Measurements from ENCODE around the gene PIP4K2C.

PIP4K2C gene

GRCh38 chr12:57579011-57579410 lies 12.0 kb upstream of the PIP4K2C start:
- H3K9ac ChIP-seq (ENCODE audit: low read length): no peak overlapping the region
- no peaks in the 10 kb centered on the region for H4K20me1 ChIP-seq (ENCODE audit: low read depth, low read length)
- H3K27me3 ChIP-seq (ENCODE audit: low read length): no peaks in the 10 kb centered on the region
- no peaks in the 10 kb centered on the region for H3K9me2 ChIP-seq (replicated peaks; ENCODE audit: insufficient read depth, low read length)
- no peaks in the 10 kb centered on the region for H3K9me3 ChIP-seq (ENCODE audit: insufficient read depth, low read length)
- H3K36me3 ChIP-seq (ENCODE audit: low read length): no peaks in the 10 kb centered on the region
- H3K4me3 ChIP-seq (ENCODE audit: insufficient read depth, low read length, poor library complexity, severe bottlenecking): no peak overlapping the region
- H3K4me2 ChIP-seq (ENCODE audit: low read depth, low read length, poor library complexity, severe bottlenecking): no peak overlapping the region
- H2AFZ ChIP-seq (ENCODE audit: low read depth, low read length, severe bottlenecking): no peak overlapping the region
- TF ChIP-seq EZH2phosphoT487 (conservative IDR thresholded peaks at IDR 0.05; ENCODE audit: low read length): no peak
- no peak for TF ChIP-seq CTCF (IDR thresholded peaks at IDR 0.05; ENCODE audit: insufficient read depth, low read length, poor library complexity, severe bottlenecking)
- no peaks in the 10 kb centered on the region for H3K79me2 ChIP-seq (ENCODE audit: insufficient read depth, low read length)
- no peak overlapping the region for H3K27ac ChIP-seq (ENCODE audit: low read depth, low read length)
- no peaks in the 10 kb centered on the region for H3F3A ChIP-seq (ENCODE audit: insufficient read depth)

- Histone ChIP-seq H3K9me2 (replicated peaks; ENCODE audit: insufficient read depth, low read length) (no peaks in the 10 kb centered on the region), H3K27me3 (ENCODE audit: low read length) (no peaks in the 10 kb centered on the region), H3K9me3 (ENCODE audit: insufficient read depth, low read length) (no peaks in the 10 kb centered on the region), H3K9ac (ENCODE audit: low read length) (no peak overlapping the region), H2AFZ (ENCODE audit: low read depth, low read length, severe bottlenecking) (no peak overlapping the region), H3K79me2 (ENCODE audit: insufficient read depth, low read length) (no peaks in the 10 kb centered on the region), H3K4me3 (ENCODE audit: insufficient read depth, low read length, poor library complexity, severe bottlenecking) (no peak overlapping the region), H4K20me1 (ENCODE audit: low read depth, low read length) (no peaks in the 10 kb centered on the region), H3F3A (ENCODE audit: insufficient read depth) (no peaks in the 10 kb centered on the region), H3K36me3 (ENCODE audit: low read length) (no peaks in the 10 kb centered on the region), H3K27ac (ENCODE audit: low read depth, low read length) (no peak overlapping the region), H3K4me2 (ENCODE audit: low read depth, low read length, poor library complexity, severe bottlenecking) (no peak overlapping the region)
- no peak for TF ChIP-seq CTCF (IDR thresholded peaks at IDR 0.05; ENCODE audit: insufficient read depth, low read length, poor library complexity, severe bottlenecking)
- TF ChIP-seq EZH2phosphoT487 (conservative IDR thresholded peaks at IDR 0.05; ENCODE audit: low read length): no peak
Observed at GRCh38 chr12:57579677-57580465, 11.1 kb upstream of the PIP4K2C start.

DNA sequence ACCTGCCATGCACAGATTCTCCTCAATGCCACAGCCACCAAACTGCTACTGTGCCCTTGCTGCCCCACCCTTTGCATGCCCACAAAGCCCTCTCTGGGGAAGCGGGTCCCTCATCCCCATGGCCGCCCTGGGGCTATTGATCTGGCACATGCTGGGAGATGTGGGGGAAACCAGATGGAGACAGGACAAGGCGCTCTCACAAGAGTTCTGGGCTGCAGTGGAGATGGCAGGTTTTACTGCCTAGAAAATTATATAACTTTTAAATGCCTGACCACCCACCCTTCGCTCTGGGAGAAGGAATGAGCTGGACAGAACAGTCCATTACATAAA lies 10.6 kb upstream of the PIP4K2C start:
- Histone ChIP-seq H3K36me3 (ENCODE audit: low read length) (no peaks in the 10 kb centered on the region), H3K9ac (ENCODE audit: low read length) (no peak overlapping the region), H3K27ac (ENCODE audit: low read depth, low read length) (no peak overlapping the region), H2AFZ (ENCODE audit: low read depth, low read length, severe bottlenecking) (no peak overlapping the region), H3K9me3 (ENCODE audit: insufficient read depth, low read length) (no peaks in the 10 kb centered on the region), H3K79me2 (ENCODE audit: insufficient read depth, low read length) (no peaks in the 10 kb centered on the region), H4K20me1 (ENCODE audit: low read depth, low read length) (no peaks in the 10 kb centered on the region), H3K27me3 (ENCODE audit: low read length) (no peaks in the 10 kb centered on the region), H3F3A (ENCODE audit: insufficient read depth) (no peaks in the 10 kb centered on the region), H3K4me3 (ENCODE audit: insufficient read depth, low read length, poor library complexity, severe bottlenecking) (no peak overlapping the region), H3K9me2 (replicated peaks; ENCODE audit: insufficient read depth, low read length) (no peaks in the 10 kb centered on the region), H3K4me2 (ENCODE audit: low read depth, low read length, poor library complexity, severe bottlenecking) (no peak overlapping the region)
- TF ChIP-seq CTCF (IDR thresholded peaks at IDR 0.05; ENCODE audit: insufficient read depth, low read length, poor library complexity, severe bottlenecking): no peak
- no peak for TF ChIP-seq EZH2phosphoT487 (conservative IDR thresholded peaks at IDR 0.05; ENCODE audit: low read length)
